Middle frontal gyrus (tissue), 1 donor: ENCODE data around the gene FSHR.

Experiments used
- DNase-seq: peaks from one replicate; pipeline ENCODE4 v3.0.0-alpha.2; 2015; ENCODE audit warnings: low spot score; ENCODE audit errors: extremely low spot score

Gene FSHR

GRCh38 chr2:48965204-48965603 is 189.1 kb downstream of the FSHR start:
- no peak for DNase-seq

GRCh38 chr2:48961009-48961408 is 193.3 kb downstream of the FSHR start:
- no peak for DNase-seq

DNA sequence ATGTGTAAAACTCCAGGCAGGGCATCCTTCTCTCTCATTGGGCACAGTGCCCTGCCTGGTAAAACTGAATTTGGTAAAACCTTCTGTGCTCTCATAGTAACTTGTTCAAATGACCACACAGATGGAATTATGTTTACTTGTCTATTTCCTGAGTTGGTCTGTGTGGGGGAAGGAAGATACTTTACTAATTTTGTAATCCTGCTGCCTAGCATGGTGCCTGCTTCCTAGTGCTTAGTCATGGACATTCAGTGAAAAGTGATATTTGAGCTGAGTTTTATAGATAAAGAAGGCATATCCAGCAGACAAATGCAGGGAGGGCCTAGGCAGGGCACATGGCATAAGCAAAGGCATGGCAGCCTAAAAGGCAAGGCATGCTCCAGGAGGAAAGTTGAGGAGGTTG is 199.4 kb downstream of the FSHR start:
- no peak for DNase-seq

GRCh38 chr2:48954311-48954710 is 200.0 kb downstream of the FSHR start:
- no peak for DNase-seq

GRCh38 chr2:48952614-48953013 is 201.7 kb downstream of the FSHR start:
- no peak for DNase-seq

DNA sequence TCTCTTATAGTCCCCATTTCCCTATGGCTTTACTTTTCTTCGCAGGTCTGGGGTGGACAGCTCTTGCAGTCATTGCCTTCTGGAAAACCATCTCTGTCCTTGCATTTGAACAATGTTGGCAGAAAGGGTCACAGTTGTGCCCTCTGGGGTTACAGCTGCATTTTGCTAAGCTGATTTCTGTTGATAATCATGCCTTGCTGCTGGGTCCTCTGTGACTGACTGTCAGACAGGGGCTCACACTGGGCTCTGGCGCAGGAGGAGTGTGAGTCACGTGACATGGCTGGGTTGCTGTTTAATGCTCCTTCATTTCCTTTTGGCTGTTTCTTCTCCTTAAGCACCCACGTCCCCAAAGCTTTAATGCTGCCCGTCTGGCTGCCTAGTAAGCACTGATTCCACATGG is 202.2 kb downstream of the FSHR start:
- DNase-seq: no peak

- DNase-seq: no peak
Observed at GRCh38 chr2:48948400-48949125, 205.8 kb downstream of the FSHR start.

- peak; percentile 36 for DNase-seq
Observed at GRCh38 chr2:48946449-48947048, 207.8 kb downstream of the FSHR start.

GRCh38 chr2:48944956-48945355 is 209.4 kb downstream of the FSHR start:
- DNase-seq: no peak

DNA sequence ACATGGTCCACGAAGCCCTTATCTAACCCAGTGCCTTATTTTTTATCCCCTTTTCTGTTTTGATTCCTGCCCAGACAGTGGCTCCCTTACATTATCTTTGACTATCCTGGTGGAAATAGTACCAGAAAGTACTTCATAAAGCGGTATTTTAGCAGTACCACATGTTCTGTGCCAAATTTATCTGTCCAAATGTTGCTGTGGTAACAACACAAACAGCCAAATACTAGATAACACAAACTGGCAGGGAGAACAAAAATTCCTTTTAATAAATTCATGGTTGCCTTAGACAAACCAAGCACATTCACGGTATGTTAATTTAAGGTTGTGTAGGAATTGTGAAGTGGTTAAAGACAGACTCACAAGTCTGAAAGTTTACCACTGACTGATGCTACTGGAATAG is 210.9 kb downstream of the FSHR start:
- DNase-seq: no peak

GRCh38 chr2:48941908-48942307 is 212.4 kb downstream of the FSHR start:
- no peak for DNase-seq

DNA sequence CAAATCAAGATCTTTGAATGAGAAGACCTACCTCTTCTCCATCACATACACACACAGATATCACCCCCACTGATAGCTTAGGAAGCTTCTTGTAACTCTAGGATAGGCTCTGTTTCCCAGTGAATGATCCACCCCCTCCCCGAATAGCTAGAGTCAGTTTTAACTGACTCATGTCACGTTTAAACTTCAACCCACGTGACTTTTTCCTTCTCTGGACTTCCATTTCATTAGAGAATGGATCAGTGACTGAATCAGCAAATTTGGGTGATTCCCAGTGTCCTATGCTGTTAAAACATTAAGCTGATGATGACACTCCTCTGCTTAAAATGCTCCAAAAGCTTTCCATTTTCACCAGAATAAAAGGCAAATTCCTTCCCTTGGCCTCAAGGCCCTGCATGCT is 212.9 kb downstream of the FSHR start:
- no peak for DNase-seq

- no peak for DNase-seq
Observed at GRCh38 chr2:48940606-48941005, 213.7 kb downstream of the FSHR start.

- no peak for DNase-seq
Observed at GRCh38 chr2:48939232-48939631, 215.1 kb downstream of the FSHR start.

DNA sequence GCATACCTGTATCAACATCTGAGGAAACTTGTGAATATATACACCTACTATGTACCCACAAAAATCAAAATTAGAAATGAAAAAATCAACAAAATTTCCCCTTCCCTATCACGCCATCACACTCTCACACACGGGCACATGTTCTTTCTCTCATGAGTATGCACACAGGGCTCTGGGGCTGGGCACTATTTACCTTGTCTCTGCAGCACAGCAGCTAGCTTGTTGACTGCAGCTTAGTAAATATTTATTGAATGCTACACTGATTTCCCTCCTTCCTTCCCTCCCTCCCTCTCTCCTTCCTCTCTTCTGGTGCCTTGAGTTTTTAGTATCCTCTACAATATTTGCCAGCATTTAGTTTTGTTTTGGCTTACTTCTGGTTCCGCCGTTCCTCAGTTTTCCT is 216.1 kb downstream of the FSHR start:
- DNase-seq: no peak

GRCh38 chr2:48934807-48935206 is 219.5 kb downstream of the FSHR start:
- DNase-seq: no peak

DNA sequence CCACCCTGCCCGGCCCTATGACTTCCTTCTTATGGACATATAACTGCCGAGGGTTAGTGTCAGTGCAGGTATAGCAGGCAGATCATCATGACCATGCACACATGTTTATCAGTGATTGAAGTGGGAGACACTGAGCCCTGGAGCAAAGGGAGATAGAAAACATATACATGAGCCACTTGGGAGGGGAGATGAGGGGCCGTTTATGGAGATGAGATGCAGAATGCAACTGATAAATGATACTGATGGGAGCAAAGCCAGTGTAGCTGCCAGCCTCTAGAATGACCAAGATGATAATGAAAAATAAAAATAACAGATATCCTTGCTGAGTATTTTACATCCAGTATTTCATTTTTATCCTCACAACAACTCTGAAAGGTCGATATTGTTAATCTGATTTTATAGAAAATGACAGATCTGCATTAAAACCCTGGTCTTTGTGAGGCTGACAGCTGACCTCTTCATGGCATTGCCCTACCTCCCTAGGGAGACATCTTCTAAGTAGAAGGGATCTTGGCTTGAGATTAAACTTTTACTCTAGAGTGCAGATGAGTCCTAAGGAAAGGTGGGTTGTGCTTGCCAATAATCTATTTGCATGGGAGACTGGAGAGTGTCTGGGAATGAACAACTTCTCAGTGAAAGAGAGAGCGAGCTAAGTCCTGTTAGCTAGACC is 220.4 kb downstream of the FSHR start:
- no peak for DNase-seq

GRCh38 chr2:48932667-48933066 is 221.6 kb downstream of the FSHR start:
- DNase-seq: no peak

DNA sequence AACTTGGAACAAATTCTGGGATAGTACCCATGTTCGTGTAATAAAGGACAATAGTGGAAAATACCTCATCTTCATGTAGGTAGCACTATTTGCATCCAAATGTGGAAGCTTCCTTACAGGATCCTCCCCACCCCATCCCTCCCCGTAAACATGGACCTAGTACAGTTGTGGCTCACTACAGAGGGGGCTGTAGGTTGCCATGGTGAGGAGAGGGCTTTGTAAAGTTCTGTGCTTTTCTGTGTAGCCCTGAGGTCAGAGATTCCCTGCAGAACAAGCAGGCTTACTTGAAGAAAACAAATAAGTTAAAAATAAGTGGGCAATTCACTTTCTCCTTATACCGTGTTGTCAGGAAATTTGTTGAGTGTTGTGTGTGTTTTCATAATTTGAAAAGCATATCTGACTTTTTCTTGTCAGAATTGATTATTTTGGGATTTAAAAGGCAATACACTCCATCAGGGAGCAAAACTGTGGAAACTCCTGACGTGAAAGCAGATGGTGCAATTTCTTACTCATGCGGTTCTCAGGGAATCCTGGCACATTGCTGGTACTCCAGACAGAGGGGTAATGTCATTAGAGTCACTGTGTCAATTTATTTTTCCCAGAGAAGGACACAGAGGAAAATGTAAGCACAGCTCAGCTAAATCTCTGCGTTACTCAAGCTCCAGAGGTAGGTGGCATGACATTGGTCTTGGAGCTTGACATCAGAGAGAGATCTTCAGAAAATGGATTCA is 224.6 kb downstream of the FSHR start:
- DNase-seq: no peak

GRCh38 chr2:48927355-48927754 is 227.0 kb downstream of the FSHR start:
- no peak for DNase-seq

- no peak for DNase-seq
Observed at GRCh38 chr2:48915884-48916283, 238.4 kb downstream of the FSHR start.

GRCh38 chr2:48915227-48915626 is 239.1 kb downstream of the FSHR start:
- DNase-seq: no peak
